Vagina (tissue), 2 donors: ENCODE data around the gene IRAK4. TPM values are rescaled to one million over a fixed set of nuclear protein-coding genes. Genes with fewer than 3 reads are reported as not detected.

Source experiments
- DNase-seq, 2 donors: peaks; one replicate each; pipeline ENCODE4 v3.0.0-alpha.2; 2017; ENCODE audit errors: extremely low spot score in 2 of 2
- H3K27ac ChIP-seq: fragments of 200-600 bp; sonication (generic); one replicate; pipeline ENCODE4 v1.5.1; 2019
- H3K27me3 ChIP-seq: fragments of 200-600 bp; sonication (generic); one replicate; pipeline ENCODE4 v1.5.1; 2019
- H3K36me3 ChIP-seq, 2 donors: fragments of 200-600 bp; sonication (generic); one replicate each; pipeline ENCODE4 v1.5.1; 2017 to 2019
- H3K4me1 ChIP-seq: fragments of 200-600 bp; sonication (generic); one replicate; pipeline ENCODE4 v1.5.1; 2019
- H3K4me3 ChIP-seq, 2 donors: fragments of 200-600 bp; sonication (generic); 1 replicate in 1 of 2; 2 replicates in 1 of 2; pipeline ENCODE4 v1.5.1; 2016 to 2019
- H3K9me3 ChIP-seq: fragments of 200-600 bp; sonication (generic); one replicate; pipeline ENCODE4 v1.5.1; 2019
- CTCF ChIP-seq, 3 experiments: fragments of 450-650 bp in 2 of 3; fragments of 200-600 bp in 1 of 3; sonication (generic) in 1 of 3; IDR thresholded peaks; one replicate each; pipeline ENCODE4 v1.5.1; 2017 to 2019; ENCODE audit warnings: antibody characterized with exemption in 3 of 3, mild to moderate bottlenecking in 2 of 3, moderate library complexity in 2 of 3
- POLR2A ChIP-seq, 2 donors: fragments of 450-650 bp; IDR thresholded peaks; one replicate each; pipeline ENCODE4 v1.6.1; 2017; ENCODE audit warnings: antibody characterized with exemption in 2 of 2, mild to moderate bottlenecking in 2 of 2, moderate library complexity in 2 of 2
- POLR2AphosphoS5 ChIP-seq, 2 donors: sonication (generic); formaldehyde crosslinking; IDR thresholded peaks; one replicate each; pipeline ENCODE4 v1.9.0; 2017; ENCODE audit warnings: antibody characterized with exemption in 2 of 2, mild to moderate bottlenecking in 2 of 2, low read depth in 1 of 2; ENCODE audit not compliant: insufficient read depth in 1 of 2
- intact Hi-C: fragments of 100-400 bp; cut with DNase I; formaldehyde crosslinking; loops from one replicate; pipeline ENCODE4 v1.15.1; 2023
- total RNA-seq: library from RNA; depleted of rRNA; stranded (reverse); fragments of >200 nt; gene quantifications from one replicate; pipeline ENCODE4 v1.2.3, GENCODE V29; 2016

Gene IRAK4
- total RNA-seq, 1 donor from 2014 or later, result 16.9 TPM

GRCh38 chr12:43728698-43729097 is 30.1 kb upstream of the IRAK4 start:
- H3K27me3 ChIP-seq, result no peaks in the 10 kb centered on the region
- no peaks in the 10 kb centered on the region for H3K9me3 ChIP-seq
- no peak for DNase-seq
- no peak overlapping the region for H3K4me3 ChIP-seq
- no peak for TF ChIP-seq CTCF (IDR thresholded peaks at IDR 0.05)
- no peak for TF ChIP-seq POLR2A (IDR thresholded peaks at IDR 0.05)
- TF ChIP-seq POLR2AphosphoS5 (IDR thresholded peaks at IDR 0.05; ENCODE audit: insufficient read depth in 1 of 2, low read depth in 1 of 2), result no peak
- no peaks in the 10 kb centered on the region for H3K36me3 ChIP-seq
- H3K4me1 ChIP-seq, result no peaks in the 10 kb centered on the region
- H3K27ac ChIP-seq, result no peak overlapping the region
- intact Hi-C loops, result no loop called here

- Histone ChIP-seq H3K9me3 (no peaks in the 10 kb centered on the region), H3K36me3 (no peaks in the 10 kb centered on the region), H3K27ac (no peak overlapping the region), H3K4me1 (no peaks in the 10 kb centered on the region), H3K27me3 (no peaks in the 10 kb centered on the region), H3K4me3 (no peak overlapping the region)
- intact Hi-C loops, result no loop called here
- DNase-seq, result no peak
- TF ChIP-seq CTCF (IDR thresholded peaks at IDR 0.05) (no peak), POLR2A (IDR thresholded peaks at IDR 0.05) (no peak), POLR2AphosphoS5 (IDR thresholded peaks at IDR 0.05; ENCODE audit: insufficient read depth in 1 of 2, low read depth in 1 of 2) (no peak)
Measured at GRCh38 chr12:43730283-43730682, 28.5 kb upstream of the IRAK4 start.

GRCh38 chr12:43733687-43734086 is 25.1 kb upstream of the IRAK4 start:
- H3K27ac ChIP-seq, result no peak overlapping the region
- peaks cover 0 to 10% of the 10 kb centered on the region in 2 donors for H3K36me3 ChIP-seq
- no peak overlapping the region for H3K4me3 ChIP-seq
- no peaks in the 10 kb centered on the region for H3K4me1 ChIP-seq
- intact Hi-C loops, result no loop called here
- no peak for TF ChIP-seq CTCF (IDR thresholded peaks at IDR 0.05)
- no peak for TF ChIP-seq POLR2A (IDR thresholded peaks at IDR 0.05)
- TF ChIP-seq POLR2AphosphoS5 (IDR thresholded peaks at IDR 0.05; ENCODE audit: insufficient read depth in 1 of 2, low read depth in 1 of 2), result no peak
- DNase-seq, result no peak
- H3K9me3 ChIP-seq, result no peaks in the 10 kb centered on the region
- H3K27me3 ChIP-seq, result no peaks in the 10 kb centered on the region

- no peak for DNase-seq
- intact Hi-C loops, result no loop called here
- Histone ChIP-seq H3K9me3 (no peaks in the 10 kb centered on the region), H3K27me3 (no peaks in the 10 kb centered on the region), H3K4me1 (no peaks in the 10 kb centered on the region), H3K27ac (no peak overlapping the region), H3K4me3 (no peak overlapping the region), H3K36me3 (peaks cover 0 to 10% of the 10 kb centered on the region in 2 donors)
- TF ChIP-seq POLR2AphosphoS5 (IDR thresholded peaks at IDR 0.05; ENCODE audit: insufficient read depth in 1 of 2, low read depth in 1 of 2), result no peak
- no peak for TF ChIP-seq POLR2A (IDR thresholded peaks at IDR 0.05)
- TF ChIP-seq CTCF (IDR thresholded peaks at IDR 0.05), result no peak
Measured at GRCh38 chr12:43736927-43737440, 21.8 kb upstream of the IRAK4 start.

GRCh38 chr12:43737646-43738045 is 21.1 kb upstream of the IRAK4 start:
- intact Hi-C loops, result no loop called here
- Histone ChIP-seq H3K4me1 (no peaks in the 10 kb centered on the region), H3K4me3 (no peak overlapping the region), H3K27ac (no peak overlapping the region), H3K27me3 (no peaks in the 10 kb centered on the region), H3K9me3 (no peaks in the 10 kb centered on the region), H3K36me3 (peaks cover 0 to 10% of the 10 kb centered on the region in 2 donors)
- no peak for DNase-seq
- TF ChIP-seq POLR2A (IDR thresholded peaks at IDR 0.05), result no peak
- no peak for TF ChIP-seq POLR2AphosphoS5 (IDR thresholded peaks at IDR 0.05; ENCODE audit: insufficient read depth in 1 of 2, low read depth in 1 of 2)
- no peak for TF ChIP-seq CTCF (IDR thresholded peaks at IDR 0.05)
